Measurements from ENCODE around the gene ATP6V0E1.

DNA sequence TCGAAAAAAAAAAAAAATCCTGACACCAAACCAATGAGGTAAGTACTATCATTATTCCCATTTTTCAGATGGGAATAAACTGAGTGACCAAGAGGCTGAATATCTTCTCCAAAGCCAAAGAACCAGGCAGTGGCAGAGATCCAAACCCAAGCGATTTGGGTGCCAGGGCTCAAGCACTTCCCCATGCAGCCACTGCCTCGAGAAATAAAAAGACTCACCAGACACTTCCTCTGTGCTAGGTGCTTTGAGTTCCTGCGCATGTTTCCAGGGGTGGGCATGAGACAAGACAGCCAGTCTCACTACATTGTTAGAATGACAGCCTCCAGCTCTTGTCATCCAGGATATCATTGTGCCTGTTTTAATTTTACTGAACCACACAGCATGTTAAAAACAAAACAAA, 26.6 kb upstream of the ATP6V0E1 start:
- TF ChIP-seq, protein P1, sequence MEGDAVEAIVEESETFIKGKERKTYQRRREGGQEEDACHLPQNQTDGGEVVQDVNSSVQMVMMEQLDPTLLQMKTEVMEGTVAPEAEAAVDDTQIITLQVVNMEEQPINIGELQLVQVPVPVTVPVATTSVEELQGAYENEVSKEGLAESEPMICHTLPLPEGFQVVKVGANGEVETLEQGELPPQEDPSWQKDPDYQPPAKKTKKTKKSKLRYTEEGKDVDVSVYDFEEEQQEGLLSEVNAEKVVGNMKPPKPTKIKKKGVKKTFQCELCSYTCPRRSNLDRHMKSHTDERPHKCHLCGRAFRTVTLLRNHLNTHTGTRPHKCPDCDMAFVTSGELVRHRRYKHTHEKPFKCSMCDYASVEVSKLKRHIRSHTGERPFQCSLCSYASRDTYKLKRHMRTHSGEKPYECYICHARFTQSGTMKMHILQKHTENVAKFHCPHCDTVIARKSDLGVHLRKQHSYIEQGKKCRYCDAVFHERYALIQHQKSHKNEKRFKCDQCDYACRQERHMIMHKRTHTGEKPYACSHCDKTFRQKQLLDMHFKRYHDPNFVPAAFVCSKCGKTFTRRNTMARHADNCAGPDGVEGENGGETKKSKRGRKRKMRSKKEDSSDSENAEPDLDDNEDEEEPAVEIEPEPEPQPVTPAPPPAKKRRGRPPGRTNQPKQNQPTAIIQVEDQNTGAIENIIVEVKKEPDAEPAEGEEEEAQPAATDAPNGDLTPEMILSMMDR (conservative IDR thresholded peaks at IDR 0.05; ENCODE audit: low read depth, low read length) = no peak
- no peak for TF ChIP-seq MXI1 (IDR thresholded peaks at IDR 0.05; ENCODE audit: borderline replicate concordance, low read depth, low read length)
- no peak for TF ChIP-seq CHD1 (IDR thresholded peaks at IDR 0.05; ENCODE audit: low read depth, low read length)
- no peak for TF ChIP-seq MAFK (IDR thresholded peaks at IDR 0.05; ENCODE audit: low read depth, low read length)
- TF ChIP-seq RFX5 (IDR thresholded peaks at IDR 0.05; ENCODE audit: low read depth, low read length) = no peak
- TF ChIP-seq POLR2A (IDR thresholded peaks at IDR 0.05; ENCODE audit: low read depth, low read length) = no peak
- no peak for TF ChIP-seq CEBPB (IDR thresholded peaks at IDR 0.05; ENCODE audit: low read depth, low read length)
- no peak for TF ChIP-seq RAD21 (IDR thresholded peaks at IDR 0.05; ENCODE audit: low read length)
- no peak for TF ChIP-seq RCOR1 (IDR thresholded peaks at IDR 0.05; ENCODE audit: insufficient replicate concordance, low read length)
- no peak for TF ChIP-seq SMC3 (IDR thresholded peaks at IDR 0.05; ENCODE audit: low read depth, low read length)
- TF ChIP-seq MAZ (IDR thresholded peaks at IDR 0.05; ENCODE audit: borderline replicate concordance, low read depth, low read length) = no peak
- TF ChIP-seq BHLHE40 (IDR thresholded peaks at IDR 0.05; ENCODE audit: low read depth, low read length) = no peak
